Activated B cell treated with CpG ODN at 0.5 μM for 24 hours (primary cell): ENCODE data around the gene MRPL49. TPM values are rescaled to one million over a fixed set of nuclear protein-coding genes. Genes with fewer than 3 reads are reported as not detected.
A peak's percentile ranks its signal among the peaks of the same experiment; 100 is the strongest.

Experiments used
- ATAC-seq: fragments of 200-7000 bp; cut with Tn5 transposase; one replicate; pipeline ENCODE4 v1.10.0; 2021; ENCODE audit warnings: low read depth, mild to moderate bottlenecking, moderate library complexity
- CTCF ChIA-PET: fragments of 350-600 bp; sonication (Branson Sonifier 250); formaldehyde crosslinking; loops from one replicate; lab custom pipeline; 2021; ENCODE audit warnings: antibody characterized with exemption; lab: Charles Lee
- POLR2A ChIA-PET: fragments of 350-600 bp; sonication (Branson Sonifier 250); formaldehyde crosslinking; loops from one replicate; lab custom pipeline; 2021; ENCODE audit warnings: antibody characterized with exemption; lab: Charles Lee
- DNase-seq: peaks from one replicate; pipeline ENCODE4 v3.0.0; 2022
- H3K27ac Mint-ChIP-seq: one replicate; pipeline ENCODE4 v1.8.0; 2020; ENCODE audit warnings: mixed read lengths
- H3K27me3 Mint-ChIP-seq: one replicate; pipeline ENCODE4 v1.8.0; 2021; ENCODE audit warnings: mixed read lengths
- H3K36me3 Mint-ChIP-seq: one replicate; pipeline ENCODE4 v1.8.0; 2021; ENCODE audit warnings: low read depth, mixed read lengths
- H3K4me1 Mint-ChIP-seq: one replicate; pipeline ENCODE4 v1.8.0; 2021; ENCODE audit warnings: mixed read lengths
- H3K4me3 Mint-ChIP-seq: one replicate; pipeline ENCODE4 v1.8.0; 2020; ENCODE audit warnings: mild to moderate bottlenecking, mixed read lengths
- H3K9me3 Mint-ChIP-seq: one replicate; pipeline ENCODE4 v1.8.0; 2020; ENCODE audit warnings: mixed read lengths
- intact Hi-C: fragments of 100-400 bp; cut with micrococcal nuclease; formaldehyde crosslinking; loops from one replicate; pipeline ENCODE4 v1.15.1; 2024
- total RNA-seq: library from RNA; stranded (reverse); gene quantifications from 2 replicates; pipeline ENCODE4 v1.2.3, GENCODE V29; 2022
- TF ChIP-seq, protein P1 (sequence below): fragments of 200-600 bp; IDR thresholded peaks from one replicate; pipeline ENCODE4 v1.8.0; 2022; ENCODE audit warnings: antibody characterized with exemption, mild to moderate bottlenecking

Gene MRPL49
- total RNA-seq, 1 donor from 2014 or later = 60.0 TPM

DNA sequence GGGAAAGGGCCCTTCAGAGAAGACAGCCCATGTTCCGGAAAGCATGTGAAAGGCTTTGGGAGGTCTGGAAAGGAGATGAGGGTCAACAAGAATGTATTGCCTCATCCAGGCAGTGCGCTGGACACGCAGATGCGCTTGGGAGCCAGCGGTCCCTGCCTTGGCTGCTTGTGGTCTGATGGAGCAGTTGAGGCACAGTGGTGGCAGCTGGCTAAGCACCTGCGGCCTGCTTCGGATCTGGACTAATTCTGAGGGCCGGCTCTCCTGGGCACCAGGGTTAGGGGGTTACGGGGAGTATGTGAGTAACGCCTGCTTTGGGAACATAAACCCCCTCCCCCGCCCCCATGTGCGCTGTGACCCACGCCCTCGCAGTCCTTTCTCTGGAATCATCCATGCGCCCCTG lies 15.0 kb upstream of the MRPL49 start:
- ChIA-PET CTCF (interaction anchor here (1.6 kb wide), 1 partner anchor 9 kb away, joined by 4 read pairs; no protein-coding TSS in a partner anchor), POLR2A (no interaction called here)
- peaks cover 53% of the 10 kb centered on the region for H3K36me3 Mint-ChIP-seq
- H3K27ac Mint-ChIP-seq = no peak overlapping the region
- TF ChIP-seq, protein P1, sequence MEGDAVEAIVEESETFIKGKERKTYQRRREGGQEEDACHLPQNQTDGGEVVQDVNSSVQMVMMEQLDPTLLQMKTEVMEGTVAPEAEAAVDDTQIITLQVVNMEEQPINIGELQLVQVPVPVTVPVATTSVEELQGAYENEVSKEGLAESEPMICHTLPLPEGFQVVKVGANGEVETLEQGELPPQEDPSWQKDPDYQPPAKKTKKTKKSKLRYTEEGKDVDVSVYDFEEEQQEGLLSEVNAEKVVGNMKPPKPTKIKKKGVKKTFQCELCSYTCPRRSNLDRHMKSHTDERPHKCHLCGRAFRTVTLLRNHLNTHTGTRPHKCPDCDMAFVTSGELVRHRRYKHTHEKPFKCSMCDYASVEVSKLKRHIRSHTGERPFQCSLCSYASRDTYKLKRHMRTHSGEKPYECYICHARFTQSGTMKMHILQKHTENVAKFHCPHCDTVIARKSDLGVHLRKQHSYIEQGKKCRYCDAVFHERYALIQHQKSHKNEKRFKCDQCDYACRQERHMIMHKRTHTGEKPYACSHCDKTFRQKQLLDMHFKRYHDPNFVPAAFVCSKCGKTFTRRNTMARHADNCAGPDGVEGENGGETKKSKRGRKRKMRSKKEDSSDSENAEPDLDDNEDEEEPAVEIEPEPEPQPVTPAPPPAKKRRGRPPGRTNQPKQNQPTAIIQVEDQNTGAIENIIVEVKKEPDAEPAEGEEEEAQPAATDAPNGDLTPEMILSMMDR = no peak
- intact Hi-C loops = no loop called here
- peaks cover 23% of the 10 kb centered on the region for H3K4me1 Mint-ChIP-seq
- DNase-seq (no peak), ATAC-seq (no peak)
- H3K9me3 Mint-ChIP-seq = no peaks in the 10 kb centered on the region
- H3K27me3 Mint-ChIP-seq = no peaks in the 10 kb centered on the region
- H3K4me3 Mint-ChIP-seq = no peak overlapping the region

DNA sequence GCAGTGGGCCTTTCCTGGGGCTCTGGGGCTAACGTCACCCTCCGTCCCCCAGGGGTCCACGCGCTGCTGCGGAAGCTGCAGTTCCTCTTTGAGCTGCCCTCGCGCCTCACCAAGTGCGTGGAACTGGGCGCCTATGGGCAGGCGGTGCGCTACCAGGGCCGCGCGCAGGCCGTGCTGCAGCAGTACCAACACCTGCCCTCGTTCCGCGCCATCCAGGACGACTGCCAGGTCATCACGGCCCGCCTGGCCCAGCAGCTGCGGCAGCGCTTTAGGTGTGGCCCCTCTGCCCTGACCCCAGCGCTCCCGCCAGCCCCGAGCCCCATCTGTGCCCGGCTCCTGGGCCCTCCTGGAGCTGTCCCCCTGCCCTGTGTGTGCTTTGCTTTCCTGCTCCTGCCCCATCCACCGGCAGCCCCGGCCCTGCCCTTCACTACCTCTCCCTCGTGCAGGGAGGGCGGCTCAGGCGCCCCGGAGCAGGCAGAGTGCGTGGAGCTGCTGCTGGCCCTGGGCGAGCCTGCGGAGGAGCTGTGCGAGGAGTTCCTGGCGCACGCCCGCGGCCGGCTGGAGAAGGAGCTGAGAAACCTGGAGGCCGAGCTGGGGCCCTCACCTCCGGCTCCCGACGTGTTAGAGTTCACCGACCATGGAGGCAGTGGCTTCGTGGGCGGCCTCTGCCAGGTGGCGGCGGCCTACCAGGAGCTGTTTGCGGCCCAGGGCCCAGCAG lies 14.2 kb upstream of the MRPL49 start:
- CTCF ChIA-PET = interaction anchor here (1.6 kb wide), 1 partner anchor 10 kb away, joined by 4 read pairs; no protein-coding TSS in a partner anchor
- no peak overlapping the region for H3K4me3 Mint-ChIP-seq
- H3K27me3 Mint-ChIP-seq = no peaks in the 10 kb centered on the region
- intact Hi-C loops = no loop called here
- H3K36me3 Mint-ChIP-seq = peaks cover 48% of the 10 kb centered on the region
- H3K4me1 Mint-ChIP-seq = peaks cover 25% of the 10 kb centered on the region
- no peak for DNase-seq
- POLR2A ChIA-PET = no interaction called here
- no peak overlapping the region for H3K27ac Mint-ChIP-seq
- TF ChIP-seq, protein P1 = no peak
- no peaks in the 10 kb centered on the region for H3K9me3 Mint-ChIP-seq
- no peak for ATAC-seq

DNA sequence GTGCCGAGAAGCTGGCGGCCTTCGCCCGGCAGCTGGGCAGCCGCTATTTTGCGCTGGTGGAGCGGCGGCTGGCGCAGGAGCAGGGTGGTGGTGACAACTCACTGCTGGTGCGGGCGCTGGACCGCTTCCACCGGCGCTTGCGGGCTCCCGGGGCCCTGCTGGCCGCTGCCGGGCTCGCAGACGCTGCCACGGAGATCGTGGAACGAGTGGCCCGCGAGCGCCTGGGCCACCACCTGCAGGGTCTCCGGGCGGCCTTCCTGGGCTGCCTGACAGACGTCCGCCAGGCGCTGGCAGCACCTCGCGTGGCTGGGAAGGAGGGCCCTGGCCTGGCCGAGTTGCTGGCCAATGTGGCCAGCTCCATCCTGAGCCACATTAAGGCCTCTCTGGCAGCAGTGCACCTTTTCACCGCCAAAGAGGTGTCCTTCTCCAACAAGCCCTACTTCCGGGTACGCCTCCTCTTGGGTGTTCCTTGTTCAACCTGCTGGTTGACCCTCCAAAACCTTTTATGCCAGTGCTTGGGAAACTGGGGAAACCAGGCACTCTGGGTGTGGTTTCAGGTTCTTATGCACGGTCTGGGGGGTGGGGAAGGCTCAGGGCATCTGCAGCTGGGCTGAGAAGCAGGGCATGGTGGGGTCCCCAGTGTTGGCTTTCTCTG lies 13.5 kb upstream of the MRPL49 start:
- no peak overlapping the region for H3K4me3 Mint-ChIP-seq
- ATAC-seq (no peak), DNase-seq (no peak)
- TF ChIP-seq, protein P1 = no peak
- no peak overlapping the region for H3K27ac Mint-ChIP-seq
- peaks cover 30% of the 10 kb centered on the region for H3K4me1 Mint-ChIP-seq
- H3K27me3 Mint-ChIP-seq = no peaks in the 10 kb centered on the region
- H3K9me3 Mint-ChIP-seq = no peaks in the 10 kb centered on the region
- ChIA-PET CTCF (interaction anchor here (0.5 to 4.0 kb wide), 4 partner anchors 10 to 208 kb away, joined by 3 to 26 read pairs (median 6); partner anchors contain the start of gene CDC42EP2), POLR2A (no interaction called here)
- intact Hi-C loops = no loop called here
- H3K36me3 Mint-ChIP-seq = peaks cover 43% of the 10 kb centered on the region

DNA sequence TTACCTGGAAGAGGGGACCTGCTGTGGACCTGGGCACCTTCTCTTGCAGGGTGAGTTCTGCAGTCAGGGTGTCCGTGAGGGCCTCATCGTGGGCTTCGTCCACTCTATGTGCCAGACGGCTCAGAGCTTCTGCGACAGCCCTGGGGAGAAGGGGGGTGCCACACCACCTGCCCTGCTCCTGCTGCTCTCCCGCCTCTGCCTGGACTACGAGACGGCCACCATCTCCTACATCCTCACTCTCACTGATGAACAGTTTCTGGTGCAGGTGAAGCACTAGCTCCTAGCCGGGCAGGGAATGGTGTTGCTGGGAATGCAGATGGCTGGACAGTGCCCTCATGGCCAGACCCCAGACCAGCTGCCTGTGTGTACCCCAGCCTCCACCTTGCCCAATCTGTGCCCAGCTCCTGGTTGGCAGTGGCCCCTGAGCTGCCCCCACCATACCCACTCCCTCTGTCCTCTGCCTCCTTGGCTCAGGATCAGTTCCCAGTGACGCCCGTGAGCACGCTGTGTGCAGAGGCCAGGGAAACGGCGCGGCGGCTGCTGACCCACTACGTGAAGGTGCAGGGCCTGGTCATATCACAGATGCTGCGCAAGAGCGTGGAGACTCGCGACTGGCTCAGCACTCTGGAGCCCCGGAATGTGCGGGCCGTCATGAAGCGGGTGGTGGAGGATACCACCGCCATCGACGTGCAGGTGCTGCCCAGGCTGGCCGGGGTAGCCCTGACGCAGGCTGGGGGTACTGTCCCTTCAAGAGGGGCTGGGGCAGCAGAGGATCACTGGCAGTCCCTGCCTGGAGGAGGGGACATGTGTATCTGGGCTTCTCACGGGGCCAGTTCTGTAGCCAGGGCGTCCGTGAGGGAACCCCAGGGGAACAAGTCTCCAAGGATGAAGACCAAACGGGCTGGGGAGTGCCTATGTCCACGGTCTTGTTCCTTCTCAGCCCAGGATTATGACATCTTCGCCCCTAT lies 12.6 kb upstream of the MRPL49 start:
- no peaks in the 10 kb centered on the region for H3K9me3 Mint-ChIP-seq
- H3K4me3 Mint-ChIP-seq = no peak overlapping the region
- H3K27ac Mint-ChIP-seq = peak overlapping the region; percentile 53
- H3K4me1 Mint-ChIP-seq = peaks cover 36% of the 10 kb centered on the region
- TF ChIP-seq, protein P1 = no peak
- CTCF ChIA-PET = interaction anchor here (0.5 to 4.2 kb wide), 21 partner anchors 8 to 262 kb away, joined by 3 to 48 read pairs (median 7); partner anchors contain the start of genes ARL2, CAPN1, CDC42EP2 and FAU
- no peaks in the 10 kb centered on the region for H3K27me3 Mint-ChIP-seq
- ATAC-seq (no peak), DNase-seq (no peak)
- POLR2A ChIA-PET = interaction anchor here (1.0 to 15.3 kb wide), 12 partner anchors 7 to 261 kb away, joined by 3 to 546 read pairs (median 6); partner anchors contain the start of genes CAPN1, CDC42EP2, FAU and MRPL49
- H3K36me3 Mint-ChIP-seq = peaks cover 41% of the 10 kb centered on the region
- intact Hi-C loops = loop anchor here (1.0 to 5.0 kb wide), 8 partner anchors 9 to 403 kb away; partner anchors contain the start of genes CAPN1, CDCA5, FAU and MRPL49
